Measurements from ENCODE around the gene DGKB.

The DGKB gene

GRCh38 chr7:14197280-14197679, 705.3 kb downstream of the DGKB start:
- no peak for DNase-seq

- DNase-seq = no peak
Measured at GRCh38 chr7:14196555-14196954, 706.0 kb downstream of the DGKB start.

GRCh38 chr7:14195871-14196270, 706.7 kb downstream of the DGKB start:
- no peak for DNase-seq

GRCh38 chr7:14195079-14195478, 707.5 kb downstream of the DGKB start:
- DNase-seq = no peak

- DNase-seq = no peak
Measured at GRCh38 chr7:14191686-14192098, 710.9 kb downstream of the DGKB start.

GRCh38 chr7:14184292-14184864, 718.2 kb downstream of the DGKB start:
- DNase-seq = no peak

- no peak for DNase-seq
Measured at GRCh38 chr7:14179781-14180180, 722.8 kb downstream of the DGKB start.

GRCh38 chr7:14177876-14178275, 724.7 kb downstream of the DGKB start:
- no peak for DNase-seq

- DNase-seq = no peak
Measured at GRCh38 chr7:14170872-14171271, 731.7 kb downstream of the DGKB start.

GRCh38 chr7:14158111-14158510, 744.4 kb downstream of the DGKB start:
- no peak for DNase-seq

GRCh38 chr7:14156436-14156835, 746.1 kb downstream of the DGKB start:
- DNase-seq = no peak

- no peak for DNase-seq
Measured at GRCh38 chr7:14148974-14149373, 753.6 kb downstream of the DGKB start.

- DNase-seq = no peak
Measured at GRCh38 chr7:14147532-14147931, 755.0 kb downstream of the DGKB start.

- no peak for DNase-seq
Measured at GRCh38 chr7:14144538-14144937, 758.0 kb downstream of the DGKB start.

GRCh38 chr7:14144109-14144508, 758.4 kb downstream of the DGKB start:
- DNase-seq = no peak

- no peak for DNase-seq
Measured at GRCh38 chr7:14137676-14138075, 764.9 kb downstream of the DGKB start.

GRCh38 chr7:14133752-14134151, 768.8 kb downstream of the DGKB start:
- no peak for DNase-seq

- no peak for DNase-seq
Measured at GRCh38 chr7:14125998-14126397, 776.6 kb downstream of the DGKB start.

GRCh38 chr7:14124716-14125115, 777.8 kb downstream of the DGKB start:
- no peak for DNase-seq

- no peak for DNase-seq
Measured at GRCh38 chr7:14123923-14124322, 778.6 kb downstream of the DGKB start.

- no peak for DNase-seq
Measured at GRCh38 chr7:14115701-14116100, 786.9 kb downstream of the DGKB start.

GRCh38 chr7:14104861-14105260, 797.7 kb downstream of the DGKB start:
- no peak for DNase-seq

- no peak for DNase-seq
Measured at GRCh38 chr7:14096159-14096558, 806.4 kb downstream of the DGKB start.

- DNase-seq = no peak
Measured at GRCh38 chr7:14095233-14095950, 807.2 kb downstream of the DGKB start.
